GM19467 (cell line): ENCODE results near the gene TRIM14.
A peak's percentile ranks its signal among the peaks of the same experiment; 100 is the strongest.
"Not testable (repeated sequence)": the region's sequence is repeated elsewhere in the genome, so short reads cannot be mapped to it uniquely, and the experiment has no call there.

ENCODE experiments used
- ATAC-seq: cut with Tn5 transposase; IDR thresholded peaks from one replicate; pipeline ENCODE4 v1.9.1; 2021; ENCODE audit warnings: mild to moderate bottlenecking, moderate library complexity; ENCODE audit not compliant: unreplicated experiment

TRIM14 gene

GRCh38 chr9:98108531-98109031 lies 10.4 kb downstream of the TRIM14 start:
- peak; percentile 73 for ATAC-seq

- no peak for ATAC-seq
These were observed 11.1 kb downstream of the TRIM14 start for GRCh38 chr9:98107926-98108325.

- ATAC-seq = no peak
These were observed 14.0 kb downstream of the TRIM14 start for GRCh38 chr9:98105006-98105405.

- no peak for ATAC-seq
These were observed 14.6 kb downstream of the TRIM14 start for GRCh38 chr9:98104445-98104881.

- ATAC-seq = peak; percentile 95
These were observed 17.2 kb downstream of the TRIM14 start for GRCh38 chr9:98101868-98102273.

GRCh38 chr9:98101416-98101815 lies 17.6 kb downstream of the TRIM14 start:
- ATAC-seq = no peak

GRCh38 chr9:98100456-98100855 lies 18.6 kb downstream of the TRIM14 start:
- ATAC-seq = no peak

- no peak for ATAC-seq
These were observed 19.1 kb downstream of the TRIM14 start for GRCh38 chr9:98099898-98100297.

GRCh38 chr9:98099346-98099745 lies 19.7 kb downstream of the TRIM14 start:
- ATAC-seq = no peak

- ATAC-seq = no peak
These were observed 21.2 kb downstream of the TRIM14 start for GRCh38 chr9:98097836-98098235.

GRCh38 chr9:98096091-98096490 lies 22.9 kb downstream of the TRIM14 start:
- ATAC-seq = no peak

- no peak for ATAC-seq
These were observed 23.6 kb downstream of the TRIM14 start for GRCh38 chr9:98095401-98095800.

- no peak for ATAC-seq
These were observed 24.2 kb downstream of the TRIM14 start for GRCh38 chr9:98094851-98095250.

GRCh38 chr9:98094316-98094715 lies 24.7 kb downstream of the TRIM14 start:
- ATAC-seq = no peak

GRCh38 chr9:98092613-98092931 lies 26.4 kb downstream of the TRIM14 start:
- no peak for ATAC-seq

GRCh38 chr9:98091735-98092612 lies 27.0 kb downstream of the TRIM14 start:
- ATAC-seq = no peak

- not testable (repeated sequence) for ATAC-seq
These were observed 28.3 kb downstream of the TRIM14 start for GRCh38 chr9:98090674-98091073.

GRCh38 chr9:98087420-98088354 lies 31.3 kb downstream of the TRIM14 start:
- ATAC-seq = no peak

GRCh38 chr9:98086461-98086860 lies 32.6 kb downstream of the TRIM14 start:
- no peak for ATAC-seq

- no peak for ATAC-seq
These were observed 33.1 kb downstream of the TRIM14 start for GRCh38 chr9:98085944-98086343.

GRCh38 chr9:98085058-98085457 lies 34.0 kb downstream of the TRIM14 start:
- ATAC-seq = no peak

- ATAC-seq = no peak
These were observed 34.6 kb downstream of the TRIM14 start for GRCh38 chr9:98084396-98084795.
